B cell (primary cell): Measurements from ENCODE around the gene CATSPERB. TPM values are rescaled to one million over a fixed set of nuclear protein-coding genes. Genes with fewer than 3 reads are reported as not detected.

Experiments
- ATAC-seq: fragments of 200-7000 bp; cut with Tn5 transposase; one replicate; pipeline ENCODE4 v1.10.0; 2021; ENCODE audit warnings: low read depth, mild to moderate bottlenecking, moderate number of reproducible peaks, moderate library complexity
- CTCF ChIA-PET: fragments of 350-600 bp; sonication (Branson Sonifier 250); formaldehyde crosslinking; loops from one replicate; lab custom pipeline; 2021; ENCODE audit warnings: antibody characterized with exemption, inconsistent platforms; lab: Charles Lee
- POLR2A ChIA-PET: fragments of 350-600 bp; sonication (Branson Sonifier 250); formaldehyde crosslinking; loops from one replicate; lab custom pipeline; 2021; ENCODE audit warnings: antibody characterized with exemption; lab: Charles Lee
- DNase-seq: peaks from one replicate; pipeline ENCODE4 v3.0.0; 2013
- H2AFZ ChIP-seq: 2 replicates; pipeline ENCODE4 v1.6.1; 2012; ENCODE audit warnings: mild to moderate bottlenecking, low read depth, low read length; ENCODE audit not compliant: insufficient read depth, poor library complexity, severe bottlenecking
- H3K27ac ChIP-seq, 2 donors: 1 replicate in 1 of 2; 2 replicates in 1 of 2; pipeline ENCODE4 v1.5.1; 2012 to 2013; ENCODE audit warnings: low read length in 2 of 2, mild to moderate bottlenecking in 2 of 2, moderate library complexity in 1 of 2
- H3K27me3 ChIP-seq, 4 experiments: fragments of 200-600 bp in 1 of 4; sonication (generic) in 1 of 4; replicated peaks in 1 of 4; 1 replicate in 2 of 4; 2 replicates in 2 of 4; pipeline versions ENCODE4 v1.6.1 to v1.7.0; 2013 to 2016; ENCODE audit warnings: low read length in 3 of 4, mild to moderate bottlenecking in 2 of 4, mixed read lengths in 1 of 4, moderate library complexity in 1 of 4; ENCODE audit not compliant: insufficient read depth in 4 of 4, control insufficient read depth in 3 of 4; ENCODE audit errors: control extremely low read depth in 1 of 4
- H3K36me3 ChIP-seq, 2 experiments: replicated peaks in 1 of 2; 1 replicate in 1 of 2; 2 replicates in 1 of 2; pipeline versions ENCODE4 v1.6.1 to v1.7.1; 2013; ENCODE audit warnings: low read length in 1 of 2; ENCODE audit not compliant: insufficient read depth in 2 of 2, control insufficient read depth in 1 of 2; ENCODE audit errors: control extremely low read depth in 1 of 2, extremely low read depth in 1 of 2
- H3K4me1 ChIP-seq, 2 donors: fragments of 200-600 bp in 1 of 2; sonication (generic) in 1 of 2; 1 replicate in 1 of 2; 2 replicates in 1 of 2; pipeline versions ENCODE4 v1.5.1 to v1.6.1; 2013 to 2017; ENCODE audit warnings: low read length in 2 of 2; ENCODE audit not compliant: control insufficient read depth in 2 of 2, insufficient read depth in 2 of 2
- H3K4me2 ChIP-seq: replicated peaks from 2 replicates; pipeline ENCODE3; 2012; ENCODE audit warnings: mild to moderate bottlenecking, low read depth, low read length; ENCODE audit not compliant: poor library complexity, severe bottlenecking
- H3K4me3 ChIP-seq, 5 experiments: fragments of 200-600 bp in 1 of 5; sonication (generic) in 1 of 5; 1 replicate in 3 of 5; 2 replicates in 2 of 5; pipeline versions ENCODE4 v1.5.1 to v1.7.0; 2011 to 2016; ENCODE audit warnings: low read length in 4 of 5, mild to moderate bottlenecking in 4 of 5, low read depth in 2 of 5, control low read depth in 1 of 5, moderate library complexity in 1 of 5; ENCODE audit not compliant: insufficient read depth in 1 of 5; ENCODE audit errors: control extremely low read depth in 1 of 5, extremely low read depth in 1 of 5
- H3K79me2 ChIP-seq: fragments of 200-600 bp; sonication (generic); one replicate; pipeline ENCODE4 v1.6.0; 2016; ENCODE audit warnings: low read length; ENCODE audit not compliant: control insufficient read depth, insufficient read depth
- H3K9ac ChIP-seq: fragments of 200-600 bp; sonication (generic); 2 replicates; pipeline ENCODE4 v1.6.1; 2017; ENCODE audit warnings: mild to moderate bottlenecking, low read length, moderate library complexity
- H3K9me3 ChIP-seq, 3 donors: one replicate each; pipeline versions ENCODE4 v1.6.1 to v1.7.1; 2013; ENCODE audit warnings: low read length in 2 of 3; ENCODE audit not compliant: control insufficient read depth in 2 of 3, insufficient read depth in 1 of 3; ENCODE audit errors: control extremely low read depth in 1 of 3
- H4K20me1 ChIP-seq: 2 replicates; pipeline ENCODE4 v1.6.0; 2012; ENCODE audit warnings: mild to moderate bottlenecking, low read length; ENCODE audit not compliant: insufficient read depth, control insufficient read depth, poor library complexity, severe bottlenecking
- H3K27ac Mint-ChIP-seq: one replicate; pipeline ENCODE4 v1.8.0; 2021; ENCODE audit warnings: mixed read lengths
- H3K27me3 Mint-ChIP-seq: one replicate; pipeline ENCODE4 v1.8.0; 2021; ENCODE audit warnings: mixed read lengths
- H3K4me1 Mint-ChIP-seq: one replicate; pipeline ENCODE4 v1.8.0; 2021; ENCODE audit warnings: mixed read lengths
- H3K4me3 Mint-ChIP-seq: one replicate; pipeline ENCODE4 v1.8.0; 2021; ENCODE audit warnings: mixed read lengths
- H3K9me3 Mint-ChIP-seq: one replicate; pipeline ENCODE4 v1.8.0; 2022; ENCODE audit warnings: mixed read lengths; ENCODE audit not compliant: insufficient read depth
- CTCF ChIP-seq: fragments of 200-600 bp; IDR thresholded peaks from one replicate; pipeline ENCODE4 v1.8.0; 2022; ENCODE audit warnings: antibody characterized with exemption, mild to moderate bottlenecking
- EZH2 ChIP-seq: IDR thresholded peaks from 2 replicates; pipeline ENCODE4 v1.6.1; 2012; ENCODE audit warnings: borderline replicate concordance, low read depth, mild to moderate bottlenecking, moderate library complexity, low read length; ENCODE audit not compliant: insufficient read depth, poor library complexity, severe bottlenecking
- WGBS: methylation state at CpG from one replicate; pipeline ENCODE4 v1.1.5; 2013; ENCODE audit warnings: missing lambda C conversion rate; ENCODE audit not compliant: insufficient coverage; 5-methylcytosine and 5-hydroxymethylcytosine counted together
- intact Hi-C: fragments of 100-400 bp; cut with micrococcal nuclease; formaldehyde crosslinking; loops from one replicate; pipeline ENCODE4 v1.10.0; 2022
- polyA minus RNA-seq: library from RNA; depleted of rRNA, polyadenylated mRNA; stranded (reverse); fragments of >200 nt; gene quantifications from 2 replicates; pipeline ENCODE4 v1.2.3, GENCODE V29; 2012
- polyA plus RNA-seq: library from polyadenylated mRNA; depleted of rRNA; stranded (reverse); fragments of >200 nt; gene quantifications from 2 replicates; pipeline ENCODE4 v1.2.3, GENCODE V29; 2012
- total RNA-seq, 2 donors: library from RNA; stranded (reverse); fragments of 120-200 nt in 1 of 2; gene quantifications; 1 replicate in 1 of 2; 2 replicates in 1 of 2; pipeline versions ENCODE4 v1.2.3 to v1.2.4, GENCODE V29; 2013 to 2022

Gene CATSPERB
- 0.12 TPM in 1 of 2 replicates, not detected in the other for total RNA-seq
- 0.26 TPM for total RNA-seq (2013)
- polyA plus RNA-seq, result 0.07 and 0.18 TPM in 2 replicates
- not detected in 2 replicates for polyA minus RNA-seq

GRCh38 chr14:91731986-91732385, at the start of gene CATSPERB:
CATSPERB (minus strand) TSS chr14:91732086; CDS start chr14:91729479, 2,607 bp downstream.
- no peak within 1 kb of the TSS for H3K4me2 ChIP-seq
- no peak for TF ChIP-seq CTCF
- TF ChIP-seq EZH2, result no peak
- DNase-seq, result no peak
- WGBS, result no CpG with 5 or more reads among the region's 2 CpGs
- Mint-ChIP-seq H3K27ac (no peak within 1 kb of the TSS), H3K4me1 (no peaks in the 10 kb centered on the region), H3K27me3 (peaks cover 23% of the 10 kb centered on the region), H3K9me3 (no peaks in the 10 kb centered on the region), H3K4me3 (no peak within 1 kb of the TSS)
- peaks cover 0 to 3% (median 0%) of the 10 kb centered on the region in 3 donors for H3K9me3 ChIP-seq
- no peaks in the 10 kb centered on the region for H3K36me3 ChIP-seq
- ATAC-seq, result no peak
- H3K9ac ChIP-seq, result no peak within 1 kb of the TSS
- H3K4me3 ChIP-seq, result no peak within 1 kb of the TSS
- no peaks in the 10 kb centered on the region for H4K20me1 ChIP-seq
- no peaks in the 10 kb centered on the region for H3K79me2 ChIP-seq
- H2AFZ ChIP-seq, result no peak within 1 kb of the TSS
- no peaks in the 10 kb centered on the region for H3K4me1 ChIP-seq
- no peak within 1 kb of the TSS for H3K27ac ChIP-seq
- ChIA-PET CTCF (no interaction called here), POLR2A (no interaction called here)
- intact Hi-C loops, result no loop called here
- H3K27me3 ChIP-seq, result peaks cover 0 to 9% (median 4%) of the 10 kb centered on the region in 4 experiments

GRCh38 chr14:91780452-91780851, 48.6 kb upstream of the CATSPERB start:
- CTCF ChIA-PET, result no interaction called here
- Histone ChIP-seq H3K9me3 (no peaks in the 10 kb centered on the region), H3K4me1 (no peaks in the 10 kb centered on the region), H3K4me3 (no peak overlapping the region), H3K9ac (no peak overlapping the region), H3K27ac (no peak overlapping the region), H2AFZ (no peak overlapping the region), H4K20me1 (no peaks in the 10 kb centered on the region), H3K79me2 (no peaks in the 10 kb centered on the region), H3K36me3 (no peaks in the 10 kb centered on the region), H3K4me2 (no peak overlapping the region), H3K27me3 (peaks cover 0 to 4% (median 0%) of the 10 kb centered on the region in 4 experiments)
- no peak for DNase-seq
- no CpG with 5 or more reads among the region's 3 CpGs for WGBS
- Mint-ChIP-seq H3K27me3 (peaks cover 17% of the 10 kb centered on the region), H3K4me1 (no peaks in the 10 kb centered on the region), H3K4me3 (no peak overlapping the region), H3K27ac (no peak overlapping the region), H3K9me3 (no peaks in the 10 kb centered on the region)
- no peak for TF ChIP-seq CTCF
- TF ChIP-seq EZH2, result no peak
- intact Hi-C loops, result no loop called here
- POLR2A ChIA-PET, result no interaction called here
- ATAC-seq, result no peak
